B cell (primary cell): ENCODE data around the gene MMP8. TPM values are rescaled to one million over a fixed set of nuclear protein-coding genes. Genes with fewer than 3 reads are reported as not detected.
"Not testable (repeated sequence)": the region's sequence is repeated elsewhere in the genome, so short reads cannot be mapped to it uniquely, and the experiment has no call there.

Experiments used
- ATAC-seq: fragments of 200-7000 bp; cut with Tn5 transposase; one replicate; pipeline ENCODE4 v1.10.0; 2021; ENCODE audit warnings: low read depth, mild to moderate bottlenecking, moderate number of reproducible peaks, moderate library complexity
- CTCF ChIA-PET: fragments of 350-600 bp; sonication (Branson Sonifier 250); formaldehyde crosslinking; loops from one replicate; lab custom pipeline; 2021; ENCODE audit warnings: antibody characterized with exemption, inconsistent platforms; lab: Charles Lee
- POLR2A ChIA-PET: fragments of 350-600 bp; sonication (Branson Sonifier 250); formaldehyde crosslinking; loops from one replicate; lab custom pipeline; 2021; ENCODE audit warnings: antibody characterized with exemption; lab: Charles Lee
- DNase-seq: peaks from one replicate; pipeline ENCODE4 v3.0.0; 2013
- H2AFZ ChIP-seq: 2 replicates; pipeline ENCODE4 v1.6.1; 2012; ENCODE audit warnings: mild to moderate bottlenecking, low read depth, low read length; ENCODE audit not compliant: insufficient read depth, poor library complexity, severe bottlenecking
- H3K27ac ChIP-seq, 2 donors: 1 replicate in 1 of 2; 2 replicates in 1 of 2; pipeline ENCODE4 v1.5.1; 2012 to 2013; ENCODE audit warnings: low read length in 2 of 2, mild to moderate bottlenecking in 2 of 2, moderate library complexity in 1 of 2
- H3K27me3 ChIP-seq, 4 experiments: fragments of 200-600 bp in 1 of 4; sonication (generic) in 1 of 4; replicated peaks in 1 of 4; 1 replicate in 2 of 4; 2 replicates in 2 of 4; pipeline versions ENCODE4 v1.6.1 to v1.7.0; 2013 to 2016; ENCODE audit warnings: low read length in 3 of 4, mild to moderate bottlenecking in 2 of 4, mixed read lengths in 1 of 4, moderate library complexity in 1 of 4; ENCODE audit not compliant: insufficient read depth in 4 of 4, control insufficient read depth in 3 of 4; ENCODE audit errors: control extremely low read depth in 1 of 4
- H3K36me3 ChIP-seq, 2 experiments: replicated peaks in 1 of 2; 1 replicate in 1 of 2; 2 replicates in 1 of 2; pipeline versions ENCODE4 v1.6.1 to v1.7.1; 2013; ENCODE audit warnings: low read length in 1 of 2; ENCODE audit not compliant: insufficient read depth in 2 of 2, control insufficient read depth in 1 of 2; ENCODE audit errors: control extremely low read depth in 1 of 2, extremely low read depth in 1 of 2
- H3K4me1 ChIP-seq, 2 donors: fragments of 200-600 bp in 1 of 2; sonication (generic) in 1 of 2; 1 replicate in 1 of 2; 2 replicates in 1 of 2; pipeline versions ENCODE4 v1.5.1 to v1.6.1; 2013 to 2017; ENCODE audit warnings: low read length in 2 of 2; ENCODE audit not compliant: control insufficient read depth in 2 of 2, insufficient read depth in 2 of 2
- H3K4me2 ChIP-seq: replicated peaks from 2 replicates; pipeline ENCODE3; 2012; ENCODE audit warnings: mild to moderate bottlenecking, low read depth, low read length; ENCODE audit not compliant: poor library complexity, severe bottlenecking
- H3K4me3 ChIP-seq, 5 experiments: fragments of 200-600 bp in 1 of 5; sonication (generic) in 1 of 5; 1 replicate in 3 of 5; 2 replicates in 2 of 5; pipeline versions ENCODE4 v1.5.1 to v1.7.0; 2011 to 2016; ENCODE audit warnings: low read length in 4 of 5, mild to moderate bottlenecking in 4 of 5, low read depth in 2 of 5, control low read depth in 1 of 5, moderate library complexity in 1 of 5; ENCODE audit not compliant: insufficient read depth in 1 of 5; ENCODE audit errors: control extremely low read depth in 1 of 5, extremely low read depth in 1 of 5
- H3K79me2 ChIP-seq: fragments of 200-600 bp; sonication (generic); one replicate; pipeline ENCODE4 v1.6.0; 2016; ENCODE audit warnings: low read length; ENCODE audit not compliant: control insufficient read depth, insufficient read depth
- H3K9ac ChIP-seq: fragments of 200-600 bp; sonication (generic); 2 replicates; pipeline ENCODE4 v1.6.1; 2017; ENCODE audit warnings: mild to moderate bottlenecking, low read length, moderate library complexity
- H3K9me3 ChIP-seq, 3 donors: one replicate each; pipeline versions ENCODE4 v1.6.1 to v1.7.1; 2013; ENCODE audit warnings: low read length in 2 of 3; ENCODE audit not compliant: control insufficient read depth in 2 of 3, insufficient read depth in 1 of 3; ENCODE audit errors: control extremely low read depth in 1 of 3
- H4K20me1 ChIP-seq: 2 replicates; pipeline ENCODE4 v1.6.0; 2012; ENCODE audit warnings: mild to moderate bottlenecking, low read length; ENCODE audit not compliant: insufficient read depth, control insufficient read depth, poor library complexity, severe bottlenecking
- H3K27ac Mint-ChIP-seq: one replicate; pipeline ENCODE4 v1.8.0; 2021; ENCODE audit warnings: mixed read lengths
- H3K27me3 Mint-ChIP-seq: one replicate; pipeline ENCODE4 v1.8.0; 2021; ENCODE audit warnings: mixed read lengths
- H3K4me1 Mint-ChIP-seq: one replicate; pipeline ENCODE4 v1.8.0; 2021; ENCODE audit warnings: mixed read lengths
- H3K4me3 Mint-ChIP-seq: one replicate; pipeline ENCODE4 v1.8.0; 2021; ENCODE audit warnings: mixed read lengths
- H3K9me3 Mint-ChIP-seq: one replicate; pipeline ENCODE4 v1.8.0; 2022; ENCODE audit warnings: mixed read lengths; ENCODE audit not compliant: insufficient read depth
- EZH2 ChIP-seq: IDR thresholded peaks from 2 replicates; pipeline ENCODE4 v1.6.1; 2012; ENCODE audit warnings: borderline replicate concordance, low read depth, mild to moderate bottlenecking, moderate library complexity, low read length; ENCODE audit not compliant: insufficient read depth, poor library complexity, severe bottlenecking
- WGBS: methylation state at CpG from one replicate; pipeline ENCODE4 v1.1.5; 2013; ENCODE audit warnings: missing lambda C conversion rate; ENCODE audit not compliant: insufficient coverage; 5-methylcytosine and 5-hydroxymethylcytosine counted together
- intact Hi-C: fragments of 100-400 bp; cut with micrococcal nuclease; formaldehyde crosslinking; loops from one replicate; pipeline ENCODE4 v1.10.0; 2022
- polyA plus RNA-seq: library from polyadenylated mRNA; depleted of rRNA; stranded (reverse); fragments of >200 nt; gene quantifications from 2 replicates; pipeline ENCODE4 v1.2.3, GENCODE V29; 2012
- total RNA-seq, 2 donors: library from RNA; stranded (reverse); fragments of 120-200 nt in 1 of 2; gene quantifications; 1 replicate in 1 of 2; 2 replicates in 1 of 2; pipeline versions ENCODE4 v1.2.3 to v1.2.4, GENCODE V29; 2013 to 2022
- TF ChIP-seq, protein P1 (sequence below): fragments of 200-600 bp; IDR thresholded peaks from one replicate; pipeline ENCODE4 v1.8.0; 2022; ENCODE audit warnings: antibody characterized with exemption, mild to moderate bottlenecking

Gene MMP8
- total and polyA plus RNA-seq, 2 donors (not counting 1 experiment from before 2014, with no cell fraction given), result not detected

GRCh38 chr11:102734650-102735049 lies 9.9 kb upstream of the MMP8 start:
- Histone ChIP-seq H3K27ac (no peak overlapping the region), H3K27me3 (peaks cover 0 to 4% (median 0%) of the 10 kb centered on the region in 4 experiments), H4K20me1 (no peaks in the 10 kb centered on the region), H3K9ac (no peak overlapping the region), H3K79me2 (no peaks in the 10 kb centered on the region), H3K9me3 (peaks cover 0 to 6% (median 0%) of the 10 kb centered on the region in 3 donors), H3K4me2 (no peak overlapping the region), H3K4me1 (no peaks in the 10 kb centered on the region), H3K36me3 (no peaks in the 10 kb centered on the region), H3K4me3 (no peak overlapping the region), H2AFZ (no peak overlapping the region)
- Mint-ChIP-seq H3K27me3 (peaks cover 31% of the 10 kb centered on the region), H3K27ac (no peak overlapping the region), H3K4me1 (no peaks in the 10 kb centered on the region), H3K9me3 (no peaks in the 10 kb centered on the region), H3K4me3 (no peak overlapping the region)
- ATAC-seq (no peak), DNase-seq (no peak)
- no peak for TF ChIP-seq EZH2
- TF ChIP-seq, protein P1, sequence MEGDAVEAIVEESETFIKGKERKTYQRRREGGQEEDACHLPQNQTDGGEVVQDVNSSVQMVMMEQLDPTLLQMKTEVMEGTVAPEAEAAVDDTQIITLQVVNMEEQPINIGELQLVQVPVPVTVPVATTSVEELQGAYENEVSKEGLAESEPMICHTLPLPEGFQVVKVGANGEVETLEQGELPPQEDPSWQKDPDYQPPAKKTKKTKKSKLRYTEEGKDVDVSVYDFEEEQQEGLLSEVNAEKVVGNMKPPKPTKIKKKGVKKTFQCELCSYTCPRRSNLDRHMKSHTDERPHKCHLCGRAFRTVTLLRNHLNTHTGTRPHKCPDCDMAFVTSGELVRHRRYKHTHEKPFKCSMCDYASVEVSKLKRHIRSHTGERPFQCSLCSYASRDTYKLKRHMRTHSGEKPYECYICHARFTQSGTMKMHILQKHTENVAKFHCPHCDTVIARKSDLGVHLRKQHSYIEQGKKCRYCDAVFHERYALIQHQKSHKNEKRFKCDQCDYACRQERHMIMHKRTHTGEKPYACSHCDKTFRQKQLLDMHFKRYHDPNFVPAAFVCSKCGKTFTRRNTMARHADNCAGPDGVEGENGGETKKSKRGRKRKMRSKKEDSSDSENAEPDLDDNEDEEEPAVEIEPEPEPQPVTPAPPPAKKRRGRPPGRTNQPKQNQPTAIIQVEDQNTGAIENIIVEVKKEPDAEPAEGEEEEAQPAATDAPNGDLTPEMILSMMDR, result no peak
- POLR2A ChIA-PET, result no interaction called here
- intact Hi-C loops, result no loop called here
- CTCF ChIA-PET, result interaction anchor here (1.4 kb wide), 1 partner anchor 15 kb away, joined by 3 read pairs; no protein-coding TSS in a partner anchor

DNA sequence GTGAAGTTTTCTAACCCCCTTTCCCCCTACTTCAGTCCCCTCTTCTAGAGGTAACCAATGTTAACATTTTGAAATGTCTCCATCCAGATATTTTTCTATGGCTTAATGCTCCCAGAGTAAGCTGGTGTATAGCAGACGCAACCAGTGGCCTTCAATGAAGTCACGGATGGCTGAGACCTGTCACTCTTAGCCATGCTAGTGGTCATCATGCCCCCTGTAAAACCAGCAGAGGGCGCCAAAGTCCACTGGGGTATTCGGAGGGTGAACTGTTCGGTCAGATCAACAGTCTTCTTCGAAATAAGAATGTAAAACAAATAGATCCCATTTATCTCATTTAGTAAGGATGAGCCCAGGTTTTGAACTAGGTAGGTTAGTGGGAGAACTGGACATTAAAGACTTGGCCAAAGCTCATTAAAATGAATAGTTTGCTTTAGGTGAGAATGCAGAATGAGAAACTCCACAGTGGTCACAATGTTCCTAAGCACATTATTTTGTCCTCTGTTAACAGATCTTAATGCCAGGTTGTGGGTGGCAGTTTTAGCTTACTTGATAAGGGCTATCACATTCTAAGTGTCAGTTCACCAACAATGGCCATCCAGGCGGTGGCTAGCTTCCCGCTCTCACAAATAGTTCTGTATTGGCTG lies 8.6 kb upstream of the MMP8 start:
- CTCF ChIA-PET, result interaction anchor here (0.8 kb wide), 1 partner anchor 207 kb away, joined by 3 read pairs; no protein-coding TSS in a partner anchor
- no peaks in the 10 kb centered on the region for H3K36me3 ChIP-seq
- no peaks in the 10 kb centered on the region for H3K9me3 Mint-ChIP-seq
- H3K27ac Mint-ChIP-seq, result no peak overlapping the region
- WGBS, result 49% methylated on average over 2 of the region's 8 CpGs
- H3K27me3 Mint-ChIP-seq, result peaks cover 25% of the 10 kb centered on the region
- no peaks in the 10 kb centered on the region for H3K4me1 Mint-ChIP-seq
- peaks cover 0 to 4% (median 0%) of the 10 kb centered on the region in 4 experiments for H3K27me3 ChIP-seq
- H3K79me2 ChIP-seq, result no peaks in the 10 kb centered on the region
- no peak overlapping the region for H2AFZ ChIP-seq
- ATAC-seq, result no peak
- H4K20me1 ChIP-seq, result no peaks in the 10 kb centered on the region
- TF ChIP-seq, protein P1, result peak; percentile 46
- no peak for TF ChIP-seq EZH2
- DNase-seq, result peak; percentile 25
- H3K9me3 ChIP-seq, result peaks cover 0 to 6% (median 0%) of the 10 kb centered on the region in 3 donors
- H3K4me3 ChIP-seq, result no peak overlapping the region
- POLR2A ChIA-PET, result no interaction called here
- H3K9ac ChIP-seq, result no peak overlapping the region
- H3K4me2 ChIP-seq, result no peak overlapping the region
- H3K27ac ChIP-seq, result no peak overlapping the region
- intact Hi-C loops, result no loop called here
- no peak overlapping the region for H3K4me3 Mint-ChIP-seq
- H3K4me1 ChIP-seq, result no peaks in the 10 kb centered on the region

GRCh38 chr11:102730944-102731343 lies 6.2 kb upstream of the MMP8 start:
- H3K79me2 ChIP-seq, H3K9me3 Mint-ChIP-seq, CTCF ChIA-PET, H3K9me3 ChIP-seq, H3K4me1 ChIP-seq, H3K36me3 ChIP-seq, H3K4me3 Mint-ChIP-seq, H3K4me2 ChIP-seq, H4K20me1 ChIP-seq, H3K4me1 Mint-ChIP-seq, POLR2A ChIA-PET, ATAC-seq, H3K27me3 ChIP-seq, H3K4me3 ChIP-seq, intact Hi-C loops, H3K9ac ChIP-seq, H3K27ac ChIP-seq, H2AFZ ChIP-seq, H3K27ac Mint-ChIP-seq: not testable (repeated sequence)
- peak; percentile 4 for DNase-seq
- H3K27me3 Mint-ChIP-seq, result peaks cover 15% of the 10 kb centered on the region
- WGBS, result 51% methylated on average over 8 of the region's 8 CpGs
